Hepatocyte (in vitro differentiated cells): ENCODE measurements around the gene TRIM7.
"Not testable (repeated sequence)": the region's sequence is repeated elsewhere in the genome, so short reads cannot be mapped to it uniquely, and the experiment has no call there.

Experiments used
- CTCF ChIP-seq: fragments of 200-600 bp; sonication (generic); IDR thresholded peaks from 2 replicates; pipeline ENCODE4 v1.5.1; 2016; ENCODE audit warnings: antibody characterized with exemption, mild to moderate bottlenecking; ENCODE audit not compliant: poor library complexity
- EZH2 ChIP-seq: fragments of 200-600 bp; sonication (generic); IDR thresholded peaks from 2 replicates; pipeline ENCODE4 v1.6.1; 2016; ENCODE audit warnings: antibody characterized with exemption, mild to moderate bottlenecking, borderline replicate concordance
- EZH2phosphoT487 ChIP-seq: fragments of 200-600 bp; sonication (generic); IDR thresholded peaks from one replicate; pipeline ENCODE4 v1.6.1; 2018; ENCODE audit warnings: antibody characterized with exemption, mild to moderate bottlenecking, low read depth, moderate library complexity; ENCODE audit not compliant: unreplicated experiment, severe bottlenecking

DNA sequence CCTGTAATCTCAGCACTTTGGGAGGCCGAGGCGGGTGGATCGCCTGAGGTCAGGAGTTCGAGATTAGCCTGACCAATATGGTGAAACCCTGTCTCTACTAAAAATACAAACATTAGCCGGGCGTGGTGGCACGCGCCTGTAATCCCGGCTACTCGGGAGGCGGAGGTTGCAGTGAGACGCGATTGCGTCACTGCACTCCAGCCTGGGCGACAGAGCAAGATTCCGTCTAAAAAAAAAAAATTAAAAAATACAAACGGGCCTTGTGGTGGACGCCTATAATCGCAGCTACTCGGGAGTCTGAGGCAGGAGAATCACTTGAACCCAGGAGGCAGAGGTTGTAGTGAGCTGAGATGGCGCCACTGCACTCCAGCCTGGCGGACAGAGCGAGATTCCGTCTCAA lies 4.0 kb upstream of the TRIM7 start:
- not testable (repeated sequence) for TF ChIP-seq CTCF, EZH2phosphoT487, EZH2
